Liver (tissue), 3 donors: ENCODE measurements around the gene FAXDC2.

Experiments used
- CTCF ChIP-seq: fragments of 150-350 bp; IDR thresholded peaks from 2 replicates; pipeline ENCODE4 v1.5.1; 2017; ENCODE audit warnings: improper control_type of control experiment, low read depth, low read length; ENCODE audit not compliant: missing input control
- RAD21 ChIP-seq, 2 donors: IDR thresholded peaks; 2 replicates each; pipeline ENCODE4 v1.6.1; 2016; ENCODE audit warnings: antibody characterized with exemption in 2 of 2, mild to moderate bottlenecking in 2 of 2
- REST ChIP-seq: IDR thresholded peaks from 2 replicates; pipeline ENCODE4 v1.6.1; 2016; ENCODE audit warnings: antibody characterized with exemption, mild to moderate bottlenecking
- donor health status: healthy.
- donor health status: healthy.

- TF ChIP-seq CTCF (no peak), RAD21 (IDR thresholded peaks at IDR 0.05) (no peak), REST (no peak)
Measured at GRCh38 chr5:154813736-154814135, 36.7 kb downstream of the FAXDC2 start.
